ENCODE data around the gene LZTS2. TPM values are rescaled to one million over a fixed set of nuclear protein-coding genes. Genes with fewer than 3 reads are reported as not detected.
"Not testable (repeated sequence)": the region's sequence is repeated elsewhere in the genome, so short reads cannot be mapped to it uniquely, and the experiment has no call there.

Gene LZTS2
- total RNA-seq, 1 donor = 8.1 TPM

DNA sequence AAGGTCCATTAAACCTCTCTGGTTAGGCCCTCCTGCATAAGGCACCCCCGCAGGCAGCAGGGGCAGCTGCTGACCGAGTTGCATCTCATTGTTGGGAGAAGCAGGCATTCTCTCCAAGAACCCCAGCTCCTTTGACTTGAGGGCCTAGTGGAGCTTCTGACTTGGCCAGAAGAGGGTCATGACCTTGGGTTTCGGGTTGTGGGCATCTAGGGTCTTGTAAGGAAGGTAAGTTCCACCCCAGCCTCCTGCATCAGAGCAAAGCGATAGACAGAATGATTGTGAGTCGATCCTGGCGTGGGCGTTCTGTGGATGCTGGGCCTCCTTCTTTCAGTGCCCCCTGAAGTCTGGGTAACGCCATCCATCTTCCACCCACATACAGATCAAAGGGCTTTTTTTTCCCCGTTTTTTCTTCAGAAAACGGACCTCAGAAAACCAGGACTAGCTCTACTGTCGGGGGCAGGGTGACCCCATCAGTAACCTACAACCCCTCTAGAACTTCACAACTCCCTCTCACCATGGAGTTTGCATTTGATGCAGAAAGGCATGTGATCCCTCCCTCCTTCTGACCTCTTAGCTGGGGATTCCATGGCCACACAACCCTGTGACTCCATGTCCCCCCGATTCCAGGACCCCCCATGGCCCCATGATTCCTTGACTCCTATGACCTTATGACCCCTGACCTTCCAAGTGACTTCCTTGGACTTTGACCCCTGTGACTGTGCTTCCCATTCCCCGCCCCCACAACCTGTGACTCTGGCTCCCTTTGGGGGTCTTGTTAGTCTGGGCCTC, 27.3 kb upstream of the LZTS2 start:
- H3K4me1 ChIP-seq (ENCODE audit: insufficient read depth, low read length) = peaks cover 14% of the 10 kb centered on the region
- no peaks in the 10 kb centered on the region for H3K9me3 ChIP-seq (ENCODE audit: low read depth, low read length)
- H3K4me3 ChIP-seq (ENCODE audit: low read length) = no peak overlapping the region
- no peaks in the 10 kb centered on the region for H3K27me3 ChIP-seq (ENCODE audit: insufficient read depth, low read length)

DNA sequence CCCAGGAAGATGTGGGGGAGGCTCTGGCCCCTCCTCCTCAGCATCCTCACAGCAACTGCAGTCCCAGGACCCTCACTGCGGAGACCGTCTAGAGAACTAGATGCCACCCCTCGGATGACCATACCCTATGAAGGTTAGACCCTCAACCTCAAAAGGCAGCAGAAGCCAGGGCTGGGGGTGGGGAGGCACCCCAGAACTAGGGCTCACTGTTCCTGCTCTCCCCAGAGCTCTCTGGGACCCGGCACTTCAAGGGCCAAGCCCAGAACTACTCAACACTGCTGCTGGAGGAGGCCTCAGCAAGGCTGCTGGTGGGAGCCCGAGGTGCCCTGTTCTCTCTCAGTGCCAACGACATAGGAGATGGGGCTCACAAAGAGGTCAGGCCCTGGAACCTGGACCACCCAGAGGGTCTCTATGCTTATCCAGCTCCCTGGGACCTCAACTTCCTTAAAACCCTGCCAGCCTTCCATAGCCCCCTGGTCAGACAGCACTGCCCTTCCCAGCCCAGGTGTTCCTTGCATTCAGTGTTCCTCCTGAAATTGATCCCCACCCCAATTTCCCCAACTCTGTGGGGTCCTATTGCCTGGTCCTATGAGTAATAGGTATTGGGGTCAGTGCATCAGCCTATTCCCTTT, 26.6 kb upstream of the LZTS2 start:
- Histone ChIP-seq H3K4me1 (ENCODE audit: insufficient read depth, low read length) (peaks cover 14% of the 10 kb centered on the region), H3K9me3 (ENCODE audit: low read depth, low read length) (no peaks in the 10 kb centered on the region), H3K27me3 (ENCODE audit: insufficient read depth, low read length) (no peaks in the 10 kb centered on the region), H3K4me3 (ENCODE audit: low read length) (no peak overlapping the region)

DNA sequence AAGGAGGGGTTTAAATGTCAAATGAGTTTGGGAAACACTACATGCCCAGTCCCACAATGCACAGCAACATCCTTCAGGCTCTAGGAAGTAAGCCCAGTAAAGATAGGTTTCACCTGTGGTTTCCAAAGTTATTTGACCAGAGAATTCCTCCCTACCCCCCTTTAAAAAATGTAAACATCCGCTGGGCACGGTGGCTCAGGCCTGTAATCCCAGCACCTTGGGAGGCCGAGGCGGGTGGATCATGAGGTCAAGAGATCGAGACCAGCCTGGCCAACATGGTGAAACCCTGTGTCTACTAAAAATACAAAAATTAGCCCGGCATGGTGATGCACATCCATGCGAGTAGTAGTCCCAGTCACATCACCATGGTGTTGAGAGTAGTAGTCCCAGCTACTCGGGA, 24.2 kb upstream of the LZTS2 start:
- not testable (repeated sequence) for H3K4me1 ChIP-seq (ENCODE audit: insufficient read depth, low read length); H3K27me3 ChIP-seq (ENCODE audit: insufficient read depth, low read length); H3K4me3 ChIP-seq (ENCODE audit: low read length); H3K9me3 ChIP-seq (ENCODE audit: low read depth, low read length)

DNA sequence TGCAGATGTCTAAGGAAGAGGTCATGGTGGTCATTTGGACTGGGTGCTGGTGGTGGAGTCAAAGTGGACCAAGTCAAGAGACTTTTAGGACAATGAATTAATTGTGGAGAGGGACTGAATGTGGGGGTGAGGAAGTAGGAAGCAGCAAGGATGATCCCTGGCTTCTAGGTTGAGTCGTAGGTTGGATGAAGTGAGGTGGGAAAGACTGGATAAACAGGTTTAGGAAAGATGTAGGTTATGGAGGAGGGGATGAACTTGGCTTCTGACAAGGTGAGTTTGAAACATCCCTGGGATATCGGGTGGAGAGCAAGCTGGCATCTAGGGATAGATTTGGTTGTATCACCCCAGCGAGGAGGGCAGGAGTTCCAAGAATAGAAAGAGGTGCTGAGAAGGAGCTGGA, 22.7 kb upstream of the LZTS2 start:
- Histone ChIP-seq H3K9me3 (ENCODE audit: low read depth, low read length) (no peaks in the 10 kb centered on the region), H3K27me3 (ENCODE audit: insufficient read depth, low read length) (no peaks in the 10 kb centered on the region), H3K4me1 (ENCODE audit: insufficient read depth, low read length) (no peaks in the 10 kb centered on the region), H3K4me3 (ENCODE audit: low read length) (no peak overlapping the region)

DNA sequence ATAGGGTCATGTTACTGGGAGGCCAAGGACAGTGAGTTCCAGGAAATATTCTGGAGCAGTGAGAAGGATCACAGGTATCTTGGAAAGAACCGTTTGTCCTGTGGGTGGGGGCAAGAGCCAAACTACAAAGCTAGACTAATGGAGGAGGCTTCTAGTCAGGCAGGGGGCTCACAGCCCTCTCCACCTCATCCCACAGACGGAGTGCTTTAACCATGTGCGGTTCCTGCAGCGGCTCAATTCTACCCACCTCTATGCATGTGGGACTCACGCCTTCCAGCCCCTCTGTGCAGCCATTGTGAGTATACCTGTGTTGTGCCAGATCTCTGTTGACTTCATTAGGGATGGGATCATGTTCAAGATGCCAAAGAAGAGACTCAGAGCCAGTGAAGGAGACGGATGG, 22.2 kb upstream of the LZTS2 start:
- no peaks in the 10 kb centered on the region for H3K4me1 ChIP-seq (ENCODE audit: insufficient read depth, low read length)
- H3K4me3 ChIP-seq (ENCODE audit: low read length) = no peak overlapping the region
- no peaks in the 10 kb centered on the region for H3K9me3 ChIP-seq (ENCODE audit: low read depth, low read length)
- H3K27me3 ChIP-seq (ENCODE audit: insufficient read depth, low read length) = no peaks in the 10 kb centered on the region

DNA sequence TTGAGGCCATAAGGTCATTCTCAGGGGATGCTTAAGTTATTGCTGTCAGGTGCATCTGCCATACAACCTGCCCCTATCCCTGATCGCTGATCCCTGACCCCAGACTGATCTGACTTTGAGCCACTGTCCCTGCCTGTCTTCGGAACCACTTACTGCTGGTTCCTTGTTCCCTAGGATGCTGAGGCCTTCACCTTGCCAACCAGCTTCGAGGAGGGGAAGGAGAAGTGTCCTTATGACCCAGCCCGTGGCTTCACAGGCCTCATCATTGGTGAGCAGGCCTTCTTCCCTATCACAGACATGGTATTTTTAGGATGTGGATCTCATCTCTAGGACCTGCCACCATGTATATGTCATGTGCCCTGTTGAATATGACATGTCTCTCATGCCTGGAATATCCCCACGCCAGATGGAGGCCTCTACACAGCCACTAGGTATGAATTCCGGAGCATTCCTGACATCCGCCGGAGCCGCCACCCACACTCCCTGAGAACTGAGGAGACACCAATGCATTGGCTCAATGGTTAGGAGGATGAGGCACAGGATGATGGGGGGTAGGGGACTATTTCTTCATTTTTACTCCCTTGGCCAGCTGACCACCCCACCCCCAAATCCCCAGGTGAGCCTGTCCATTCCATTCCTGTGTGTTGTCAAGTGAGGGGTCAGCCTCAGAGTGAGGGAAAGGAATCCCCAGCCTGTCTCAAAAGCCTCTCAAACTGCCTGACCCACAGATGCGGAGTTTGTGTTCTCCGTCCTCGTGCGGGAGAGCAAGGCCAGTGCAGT, 21.3 kb upstream of the LZTS2 start:
- Histone ChIP-seq H3K4me3 (ENCODE audit: low read length) (no peak overlapping the region), H3K27me3 (ENCODE audit: insufficient read depth, low read length) (no peaks in the 10 kb centered on the region), H3K9me3 (ENCODE audit: low read depth, low read length) (no peaks in the 10 kb centered on the region), H3K4me1 (ENCODE audit: insufficient read depth, low read length) (no peaks in the 10 kb centered on the region)

DNA sequence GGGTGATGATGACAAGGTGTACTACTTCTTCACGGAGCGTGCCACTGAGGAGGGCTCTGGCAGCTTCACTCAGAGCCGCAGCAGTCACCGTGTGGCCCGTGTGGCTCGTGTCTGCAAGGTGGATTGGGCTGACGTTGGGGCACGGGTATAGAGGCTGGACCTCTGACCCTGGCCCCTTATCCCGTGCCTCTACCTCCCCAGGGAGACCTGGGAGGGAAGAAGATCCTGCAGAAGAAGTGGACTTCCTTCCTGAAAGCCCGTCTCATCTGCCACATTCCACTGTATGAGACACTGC, 20.8 kb upstream of the LZTS2 start:
- H3K4me3 ChIP-seq (ENCODE audit: low read length) = no peak overlapping the region
- no peaks in the 10 kb centered on the region for H3K27me3 ChIP-seq (ENCODE audit: insufficient read depth, low read length)
- no peaks in the 10 kb centered on the region for H3K4me1 ChIP-seq (ENCODE audit: insufficient read depth, low read length)
- no peaks in the 10 kb centered on the region for H3K9me3 ChIP-seq (ENCODE audit: low read depth, low read length)

DNA sequence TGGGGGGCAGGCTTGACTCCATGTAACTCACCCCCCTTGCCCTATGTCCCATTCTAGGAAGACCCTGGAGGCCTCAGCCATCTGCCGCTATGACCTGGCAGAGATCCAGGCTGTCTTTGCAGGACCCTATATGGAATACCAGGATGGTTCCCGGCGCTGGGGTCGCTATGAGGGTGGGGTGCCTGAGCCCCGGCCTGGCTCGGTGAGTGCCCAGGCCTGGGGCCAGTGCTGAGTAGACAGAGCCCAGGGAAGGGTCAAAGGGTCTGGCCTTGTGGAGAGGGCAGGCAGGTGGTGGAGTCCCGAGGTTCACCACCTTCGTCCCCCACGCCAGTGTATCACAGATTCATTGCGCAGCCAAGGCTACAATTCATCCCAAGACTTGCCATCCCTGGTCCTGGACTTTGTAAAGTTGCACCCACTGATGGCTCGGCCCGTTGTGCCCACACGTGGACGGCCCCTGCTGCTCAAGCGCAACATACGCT, 19.8 kb upstream of the LZTS2 start:
- Histone ChIP-seq H3K4me3 (ENCODE audit: low read length) (no peak overlapping the region), H3K4me1 (ENCODE audit: insufficient read depth, low read length) (no peaks in the 10 kb centered on the region), H3K9me3 (ENCODE audit: low read depth, low read length) (no peaks in the 10 kb centered on the region), H3K27me3 (ENCODE audit: insufficient read depth, low read length) (no peaks in the 10 kb centered on the region)

DNA sequence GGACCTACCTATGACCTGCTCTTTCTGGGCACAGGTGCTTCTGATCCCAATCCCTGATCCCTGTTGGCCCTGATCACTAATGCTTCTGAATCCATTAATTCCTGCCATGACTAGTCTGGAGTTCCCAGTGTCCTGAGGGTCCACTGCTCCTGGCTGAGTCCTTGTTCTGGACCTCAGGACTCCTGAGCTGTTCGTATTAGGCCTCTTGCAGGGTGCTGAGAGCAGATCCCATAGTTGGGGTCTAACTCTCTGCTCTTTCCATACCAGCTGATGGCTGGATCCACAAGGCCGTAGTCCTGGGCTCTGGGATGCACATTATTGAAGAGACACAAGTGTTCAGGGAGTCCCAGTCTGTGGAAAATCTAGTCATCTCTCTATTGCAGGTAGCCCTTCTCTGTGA, 19.3 kb upstream of the LZTS2 start:
- no peaks in the 10 kb centered on the region for H3K4me1 ChIP-seq (ENCODE audit: insufficient read depth, low read length)
- no peaks in the 10 kb centered on the region for H3K27me3 ChIP-seq (ENCODE audit: insufficient read depth, low read length)
- no peaks in the 10 kb centered on the region for H3K9me3 ChIP-seq (ENCODE audit: low read depth, low read length)
- no peak overlapping the region for H3K4me3 ChIP-seq (ENCODE audit: low read length)

DNA sequence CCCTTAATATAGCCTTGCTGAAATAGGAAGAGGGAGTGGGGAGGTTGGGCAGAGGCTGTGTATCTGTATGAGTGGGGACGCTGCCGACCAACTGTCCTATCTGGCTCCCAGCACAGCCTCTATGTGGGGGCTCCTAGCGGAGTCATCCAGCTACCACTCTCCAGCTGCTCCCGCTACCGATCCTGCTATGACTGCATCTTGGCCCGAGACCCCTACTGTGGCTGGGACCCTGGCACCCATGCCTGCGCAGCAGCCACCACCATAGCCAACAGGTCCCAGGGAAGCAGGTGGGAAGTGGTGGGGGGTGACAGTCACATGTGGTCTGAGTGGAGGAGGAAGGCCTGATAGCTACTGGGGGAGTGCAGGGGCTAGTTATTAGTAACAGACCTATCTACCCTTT, 18.9 kb upstream of the LZTS2 start:
- no peaks in the 10 kb centered on the region for H3K4me1 ChIP-seq (ENCODE audit: insufficient read depth, low read length)
- H3K27me3 ChIP-seq (ENCODE audit: insufficient read depth, low read length) = no peaks in the 10 kb centered on the region
- no peaks in the 10 kb centered on the region for H3K9me3 ChIP-seq (ENCODE audit: low read depth, low read length)

DNA sequence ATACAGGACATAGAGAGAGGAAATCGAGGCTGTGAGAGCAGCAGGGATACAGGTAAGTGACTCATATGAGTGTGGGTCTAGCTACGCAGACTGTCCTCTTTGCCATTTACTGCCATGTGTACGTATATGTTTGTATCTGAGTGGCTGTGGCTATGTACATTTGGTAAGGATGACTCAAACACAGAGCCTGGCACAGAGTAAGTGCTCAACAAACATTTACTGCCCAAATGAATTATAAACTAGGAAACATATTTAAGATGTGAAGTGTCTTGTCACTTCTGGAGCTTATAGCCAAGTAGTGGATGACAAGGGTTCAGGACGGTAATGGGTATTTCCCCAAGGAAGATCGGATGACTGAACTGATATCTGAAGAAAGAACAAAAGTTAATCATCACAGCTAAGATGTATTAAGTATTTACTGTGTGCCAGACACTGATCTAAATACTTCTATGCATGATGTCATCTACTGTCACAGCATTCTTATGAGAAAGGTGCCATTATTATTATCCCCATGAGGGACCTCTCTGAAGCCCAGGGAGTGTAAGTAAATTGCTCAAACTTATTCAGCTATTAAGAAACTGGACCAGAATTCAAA, 18.3 kb upstream of the LZTS2 start:
- Histone ChIP-seq H3K4me3 (ENCODE audit: low read length) (no peak overlapping the region), H3K9me3 (ENCODE audit: low read depth, low read length) (no peaks in the 10 kb centered on the region), H3K4me1 (ENCODE audit: insufficient read depth, low read length) (peaks cover under 1% of the 10 kb centered on the region), H3K27me3 (ENCODE audit: insufficient read depth, low read length) (no peaks in the 10 kb centered on the region)

More for the DNA sequence above, 18.9 kb upstream of the LZTS2 start:
- no peak overlapping the region for H3K4me3 ChIP-seq (ENCODE audit: low read length)

DNA sequence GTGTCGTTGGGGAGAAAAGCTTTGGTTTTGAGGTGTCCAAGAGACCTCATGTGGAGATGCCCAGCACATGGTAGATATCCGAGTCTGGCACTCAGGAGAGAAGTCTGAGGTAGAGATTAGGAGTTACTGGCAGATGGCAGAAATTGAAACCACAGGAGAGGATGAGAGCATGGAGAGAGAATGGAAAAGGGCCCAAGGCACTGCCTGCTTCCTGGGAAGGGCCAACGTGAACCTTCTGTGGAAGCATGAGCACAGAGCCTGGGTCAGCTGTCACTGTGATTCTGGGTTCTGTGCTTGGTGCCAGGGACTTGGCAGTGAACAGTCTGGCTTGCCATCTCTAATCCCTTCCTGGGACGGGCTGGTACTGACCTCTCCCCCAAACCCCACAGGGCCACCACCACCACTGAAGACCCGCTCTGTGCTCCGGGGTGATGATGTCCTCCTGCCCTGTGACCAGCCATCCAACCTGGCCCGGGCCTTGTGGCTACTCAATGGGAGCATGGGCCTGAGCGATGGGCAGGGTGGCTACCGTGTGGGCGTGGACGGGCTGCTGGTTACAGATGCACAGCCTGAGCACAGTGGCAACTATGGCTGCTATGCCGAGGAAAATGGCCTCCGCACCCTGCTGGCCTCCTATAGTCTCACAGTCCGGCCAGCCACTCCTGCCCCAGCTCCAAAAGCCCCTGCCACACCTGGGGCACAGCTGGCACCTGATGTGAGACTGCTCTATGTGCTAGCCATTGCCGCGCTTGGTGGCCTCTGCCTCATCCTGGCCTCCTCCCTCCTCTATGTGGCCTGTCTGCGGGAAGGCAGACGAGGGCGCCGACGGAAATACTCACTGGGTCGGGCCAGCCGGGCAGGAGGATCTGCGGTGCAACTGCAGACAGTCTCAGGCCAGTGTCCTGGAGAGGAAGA, 16.4 kb upstream of the LZTS2 start:
- Histone ChIP-seq H3K27me3 (ENCODE audit: insufficient read depth, low read length) (no peaks in the 10 kb centered on the region), H3K4me1 (ENCODE audit: insufficient read depth, low read length) (peaks cover 15% of the 10 kb centered on the region), H3K4me3 (ENCODE audit: low read length) (no peak overlapping the region), H3K9me3 (ENCODE audit: low read depth, low read length) (no peaks in the 10 kb centered on the region)

DNA sequence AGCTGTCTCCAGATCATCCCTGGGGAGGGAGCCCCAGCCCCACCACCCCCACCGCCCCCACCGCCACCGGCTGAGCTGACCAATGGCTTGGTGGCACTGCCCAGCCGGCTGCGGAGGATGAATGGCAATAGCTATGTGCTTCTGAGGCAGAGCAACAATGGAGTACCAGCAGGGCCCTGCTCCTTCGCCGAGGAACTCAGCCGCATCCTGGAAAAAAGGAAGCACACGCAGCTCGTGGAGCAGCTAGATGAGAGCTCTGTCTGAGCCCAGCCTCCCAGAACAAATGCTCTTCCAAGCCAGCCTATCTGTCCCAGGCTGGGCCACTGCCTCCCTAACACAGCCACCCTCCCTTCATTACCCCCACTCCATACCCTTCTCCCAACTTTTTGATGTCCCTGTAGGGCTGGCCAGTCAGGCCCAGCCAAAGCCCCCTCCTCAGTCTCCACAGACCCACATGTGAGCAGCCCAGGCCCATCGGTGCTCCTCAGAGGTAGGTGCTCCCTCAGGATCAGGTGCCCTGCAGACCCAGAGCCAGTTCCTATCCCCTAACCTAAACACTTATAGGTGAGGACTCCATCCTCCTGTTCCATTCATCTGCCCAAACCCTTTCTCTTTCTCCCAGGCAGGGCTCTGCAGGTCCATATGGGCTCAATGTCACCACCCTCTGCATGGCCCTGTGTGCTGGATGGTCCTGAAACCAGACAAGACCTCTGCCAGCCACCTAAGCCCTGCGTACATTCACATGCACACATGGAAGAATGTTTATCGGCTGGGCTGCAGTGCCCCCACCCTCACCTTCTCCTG, 15.5 kb upstream of the LZTS2 start:
- H3K9me3 ChIP-seq (ENCODE audit: low read depth, low read length) = no peaks in the 10 kb centered on the region
- H3K4me3 ChIP-seq (ENCODE audit: low read length) = no peak overlapping the region
- peaks cover 22% of the 10 kb centered on the region for H3K4me1 ChIP-seq (ENCODE audit: insufficient read depth, low read length)
- no peaks in the 10 kb centered on the region for H3K27me3 ChIP-seq (ENCODE audit: insufficient read depth, low read length)

DNA sequence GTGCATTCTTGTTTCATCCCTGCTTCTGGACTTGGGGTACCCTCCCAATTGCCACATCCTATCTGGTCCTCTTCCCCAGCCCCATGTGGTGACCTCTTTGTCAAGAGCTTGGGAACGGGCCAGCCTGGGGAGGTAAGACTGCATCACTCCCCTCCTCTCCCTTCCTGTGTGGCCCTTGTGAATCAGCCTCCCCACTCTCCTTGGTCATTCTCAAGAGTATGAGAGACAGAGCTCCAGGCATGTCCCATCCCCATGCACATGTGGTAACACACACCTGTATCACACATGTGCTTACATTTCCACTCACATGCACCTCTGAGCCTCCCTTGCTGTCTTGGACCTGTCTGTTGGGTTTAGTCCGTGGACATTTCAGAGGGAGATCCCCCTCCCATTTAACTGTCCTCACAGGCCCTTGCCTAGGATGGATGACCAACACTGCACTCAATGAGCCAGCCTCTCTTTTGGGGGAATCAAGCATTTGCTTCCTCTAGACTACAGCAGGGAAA, 14.9 kb upstream of the LZTS2 start:
- Histone ChIP-seq H3K4me3 (ENCODE audit: low read length) (no peak overlapping the region), H3K27me3 (ENCODE audit: insufficient read depth, low read length) (no peaks in the 10 kb centered on the region), H3K9me3 (ENCODE audit: low read depth, low read length) (no peaks in the 10 kb centered on the region), H3K4me1 (ENCODE audit: insufficient read depth, low read length) (peaks cover 22% of the 10 kb centered on the region)

Measured in mononuclear cell (primary cell).